SHP77 treated with DMSO at 0.1 percent for 48 hours (cell line): ENCODE results near the gene SSTR1.
"Not testable (repeated sequence)": the region's sequence is repeated elsewhere in the genome, so short reads cannot be mapped to it uniquely, and the experiment has no call there.

ENCODE experiments used
- DNase-seq: peaks from one replicate; lab custom pipeline; 2025; lab: John Stamatoyannopoulos, UW

The SSTR1 gene, protein sequence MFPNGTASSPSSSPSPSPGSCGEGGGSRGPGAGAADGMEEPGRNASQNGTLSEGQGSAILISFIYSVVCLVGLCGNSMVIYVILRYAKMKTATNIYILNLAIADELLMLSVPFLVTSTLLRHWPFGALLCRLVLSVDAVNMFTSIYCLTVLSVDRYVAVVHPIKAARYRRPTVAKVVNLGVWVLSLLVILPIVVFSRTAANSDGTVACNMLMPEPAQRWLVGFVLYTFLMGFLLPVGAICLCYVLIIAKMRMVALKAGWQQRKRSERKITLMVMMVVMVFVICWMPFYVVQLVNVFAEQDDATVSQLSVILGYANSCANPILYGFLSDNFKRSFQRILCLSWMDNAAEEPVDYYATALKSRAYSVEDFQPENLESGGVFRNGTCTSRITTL

DNA sequence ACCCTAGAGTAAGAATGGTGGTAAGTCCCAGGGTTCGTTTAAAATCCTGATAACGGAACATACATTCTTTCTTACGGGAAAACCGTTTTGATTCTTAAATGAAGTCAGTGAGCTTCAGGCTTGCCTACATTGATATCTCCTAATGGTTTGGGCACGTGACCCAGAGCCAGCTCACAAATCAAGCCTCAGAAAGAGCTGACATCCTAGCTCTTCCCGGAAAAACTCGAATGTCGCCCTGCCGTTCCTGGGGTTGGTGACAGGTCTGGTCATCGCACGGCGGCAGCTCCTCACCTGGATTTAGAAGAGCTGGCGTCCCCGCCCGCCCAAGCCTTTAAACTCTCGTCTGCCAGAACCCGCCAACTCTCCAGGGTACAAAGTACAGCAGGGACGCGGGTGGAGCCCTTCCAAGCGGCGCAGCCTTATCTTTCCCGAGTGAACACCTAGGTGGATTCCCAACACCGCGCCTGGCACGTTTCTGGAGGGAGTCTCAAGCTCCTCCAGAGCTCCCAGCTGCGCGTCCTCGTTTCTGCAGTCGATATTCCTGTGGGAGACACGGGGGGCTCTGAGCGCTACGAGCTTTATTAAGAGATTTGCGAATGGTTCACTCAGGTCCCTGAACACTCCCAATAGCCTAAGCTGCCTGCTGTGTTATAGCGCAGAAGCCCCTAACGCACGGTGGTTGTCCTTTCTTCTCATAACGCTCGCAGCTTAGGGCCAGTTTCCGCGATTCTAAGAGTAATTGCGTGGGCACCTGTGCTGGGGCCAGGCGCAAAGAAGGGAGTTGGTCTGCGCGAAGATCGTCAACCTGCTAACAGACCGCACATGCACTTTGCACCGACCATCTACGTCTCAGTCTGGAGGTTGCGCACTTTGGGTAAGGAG is at the start of gene SSTR1:
Gene SSTR1 (plus strand): TSS at position 169 of the 882 bp plus-strand sequence. CDS start 1,486 bp downstream, outside the sequence.
- no peak for DNase-seq

DNA sequence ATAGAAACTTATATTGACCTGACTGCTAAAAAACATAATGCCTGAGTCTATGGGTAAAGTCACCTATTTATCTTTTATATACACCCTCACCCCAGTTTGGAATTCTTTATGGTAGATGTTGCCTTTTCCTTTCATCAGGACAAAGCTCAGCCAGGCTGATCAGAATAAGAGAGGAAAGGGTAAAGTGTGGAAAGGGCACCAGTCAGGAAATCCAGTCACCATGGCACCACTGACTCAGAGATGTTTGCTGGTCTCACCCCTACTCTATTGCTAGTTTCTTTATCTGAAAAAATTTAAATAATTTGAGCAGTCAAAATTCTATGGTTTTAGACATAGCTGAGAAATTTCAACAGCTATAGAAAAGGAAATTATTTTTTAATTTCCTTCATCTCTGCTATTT is 49.2 kb upstream of the SSTR1 start:
- no peak for DNase-seq

DNA sequence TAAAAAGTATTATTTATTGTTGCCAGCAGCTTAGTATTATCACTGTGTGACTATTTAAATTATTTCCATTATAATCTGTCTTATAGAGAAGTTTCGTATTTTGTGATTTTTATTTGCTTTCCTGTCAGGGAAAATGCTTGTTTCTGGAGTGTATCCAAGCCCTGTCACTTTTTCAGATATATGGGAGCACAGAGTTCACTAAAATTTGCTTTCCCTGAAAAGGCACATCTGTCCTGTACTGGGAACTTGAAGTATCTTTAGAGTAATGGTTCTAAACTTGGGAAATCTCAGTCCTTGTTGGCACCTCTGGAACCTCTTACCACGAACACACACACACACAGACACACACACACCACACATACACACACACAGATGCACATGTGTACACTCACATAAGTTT is 39.3 kb upstream of the SSTR1 start:
- DNase-seq: no peak

DNA sequence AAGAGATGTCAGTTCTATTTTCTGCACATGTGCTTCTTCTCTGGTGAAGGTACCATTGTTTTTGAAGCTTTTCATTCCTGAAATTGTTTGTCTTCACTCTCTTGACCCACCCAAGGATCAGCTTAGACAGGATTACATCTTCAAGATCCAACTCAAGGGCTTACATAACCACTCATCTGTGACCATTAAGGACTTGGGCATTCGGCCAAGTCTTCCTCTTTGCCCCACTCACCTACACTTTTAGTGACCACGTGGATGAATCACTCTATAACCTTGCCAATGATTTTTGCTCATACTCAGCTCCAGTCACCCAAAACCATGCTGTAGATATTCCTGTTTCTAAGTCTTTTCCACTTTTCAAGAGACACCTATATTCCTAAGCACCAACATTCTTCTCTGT is 36.5 kb upstream of the SSTR1 start:
- DNase-seq: no peak

DNA sequence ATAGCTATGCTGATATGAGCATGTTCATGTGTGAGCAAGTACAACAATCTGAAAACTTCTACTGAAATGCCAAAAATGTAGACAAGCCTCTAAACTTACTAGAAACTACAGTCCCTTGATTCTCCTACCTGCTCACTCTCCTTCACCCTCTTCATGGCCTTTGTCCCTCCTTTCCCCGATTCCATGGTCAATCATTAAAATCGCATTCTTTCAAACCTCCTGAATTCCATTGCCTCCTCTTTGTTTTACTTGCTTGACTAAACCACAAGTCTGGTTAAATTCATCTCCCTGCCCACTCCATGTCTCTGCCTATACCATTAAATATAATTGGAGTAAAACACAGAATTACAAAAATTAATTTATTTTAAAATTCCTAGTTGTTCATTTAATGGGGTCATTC is 33.0 kb upstream of the SSTR1 start:
- no peak for DNase-seq

DNA sequence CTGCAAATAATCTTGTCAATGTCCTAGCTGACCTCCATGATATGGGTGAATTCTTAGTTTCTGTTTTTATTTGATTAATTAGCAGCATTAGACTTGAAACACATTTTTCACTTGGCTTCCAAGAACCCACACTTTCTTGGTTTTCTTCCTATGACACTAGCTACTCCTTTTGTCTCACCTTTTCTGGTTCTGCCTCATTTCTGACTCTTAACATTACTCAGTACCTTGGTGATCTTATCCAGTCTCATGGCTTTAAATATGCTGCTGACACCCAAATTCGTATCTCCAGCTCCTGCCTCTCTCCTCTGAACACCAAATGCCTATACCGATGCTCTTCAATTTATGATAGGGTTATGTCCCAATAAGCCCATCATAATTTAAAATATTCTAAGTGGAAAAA is 32.0 kb upstream of the SSTR1 start:
- DNase-seq: no peak

DNA sequence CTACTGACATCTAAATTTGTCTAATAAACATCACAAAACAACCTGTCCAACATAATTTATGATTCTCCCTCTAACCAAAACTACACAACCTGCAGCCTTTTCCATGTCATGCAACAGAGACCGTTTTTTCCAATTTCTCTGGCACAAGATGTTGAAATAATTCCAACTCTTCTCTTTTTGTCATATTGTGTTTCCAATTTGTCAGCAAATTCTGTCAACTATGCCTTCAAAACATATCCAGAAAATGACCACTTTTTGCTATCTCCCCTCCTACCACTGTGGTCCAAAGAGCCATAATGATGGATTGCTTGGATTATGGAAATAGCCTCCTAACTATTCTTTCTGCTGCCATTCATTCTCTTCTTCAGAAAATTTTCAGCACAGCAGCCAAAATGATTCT is 31.3 kb upstream of the SSTR1 start:
- DNase-seq: no peak

DNA sequence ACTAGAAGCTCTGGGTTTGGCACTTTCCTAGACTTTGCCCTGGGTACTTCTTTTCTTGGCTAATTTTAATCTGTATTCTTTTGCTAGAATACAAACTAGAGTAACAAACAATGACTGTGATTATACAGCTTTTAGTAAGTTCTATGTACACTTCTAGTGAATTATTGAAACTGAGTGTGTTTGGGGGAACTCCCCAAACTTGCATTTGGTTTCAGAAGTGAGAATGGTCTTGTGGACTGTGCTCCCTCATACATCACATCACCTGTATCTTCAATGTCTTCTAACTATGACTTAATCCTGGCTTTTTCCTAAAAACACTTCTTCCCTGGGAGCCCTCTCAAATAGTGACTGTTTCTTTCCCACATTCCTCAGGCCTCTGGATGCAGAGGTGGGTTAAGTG is 23.6 kb upstream of the SSTR1 start:
- DNase-seq: no peak

DNA sequence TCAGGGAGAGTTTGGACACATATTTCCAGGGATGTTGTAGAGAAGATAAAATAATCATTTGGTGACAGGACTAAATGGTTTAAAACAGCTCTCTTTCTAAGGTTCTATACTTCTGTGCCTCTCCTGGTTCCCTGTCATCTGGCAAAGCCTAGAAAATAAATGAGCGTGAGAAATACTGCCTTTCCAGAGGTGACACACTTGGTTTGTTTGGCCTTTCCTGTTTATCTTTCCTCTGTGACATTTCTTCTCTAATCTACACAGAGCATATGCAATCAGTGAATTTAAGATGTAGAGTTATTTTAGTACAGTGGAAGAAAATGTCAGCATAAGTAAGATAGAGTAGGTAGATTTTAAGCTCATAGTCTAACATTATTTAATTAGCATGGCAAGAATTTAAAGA is 22.0 kb upstream of the SSTR1 start:
- DNase-seq: no peak

DNA sequence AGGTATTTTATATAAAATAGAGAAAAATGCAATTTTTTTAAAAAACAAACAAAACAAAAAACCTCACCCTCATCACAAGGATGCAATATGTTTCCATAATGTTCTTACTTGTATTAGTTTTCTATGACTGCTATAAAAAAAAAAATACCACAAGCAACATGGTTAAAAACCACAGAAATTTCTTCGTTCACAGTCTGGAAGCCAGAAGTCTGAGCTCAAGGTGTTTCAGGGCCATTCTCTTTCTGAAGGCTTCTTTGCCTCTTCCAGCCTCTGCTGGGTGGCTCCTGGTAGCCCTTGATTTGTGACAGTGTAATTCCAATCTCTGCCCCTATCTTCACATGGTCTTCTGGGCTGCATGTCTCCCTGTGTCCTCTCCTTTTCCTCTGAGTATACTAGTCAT is 21.5 kb upstream of the SSTR1 start:
- DNase-seq: no peak

DNA sequence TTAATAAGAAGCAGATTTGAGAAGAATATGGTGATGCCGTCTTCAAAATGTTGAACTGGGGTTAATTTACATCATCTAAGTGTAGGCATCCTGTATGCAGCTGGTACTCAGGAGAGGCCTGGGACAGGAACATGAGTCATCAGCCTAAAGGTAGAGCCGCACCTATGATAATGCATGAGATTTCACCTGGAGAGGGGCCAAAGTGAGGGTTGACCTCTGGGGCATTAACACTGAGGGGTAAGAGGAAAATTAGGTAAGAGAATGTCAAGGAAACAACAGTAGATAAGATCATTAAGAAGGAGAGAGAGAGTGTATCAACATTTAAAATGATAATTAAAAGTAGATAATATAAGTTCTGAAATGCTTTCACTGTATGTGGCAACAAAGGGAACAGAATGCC is 20.2 kb upstream of the SSTR1 start:
- no peak for DNase-seq

DNA sequence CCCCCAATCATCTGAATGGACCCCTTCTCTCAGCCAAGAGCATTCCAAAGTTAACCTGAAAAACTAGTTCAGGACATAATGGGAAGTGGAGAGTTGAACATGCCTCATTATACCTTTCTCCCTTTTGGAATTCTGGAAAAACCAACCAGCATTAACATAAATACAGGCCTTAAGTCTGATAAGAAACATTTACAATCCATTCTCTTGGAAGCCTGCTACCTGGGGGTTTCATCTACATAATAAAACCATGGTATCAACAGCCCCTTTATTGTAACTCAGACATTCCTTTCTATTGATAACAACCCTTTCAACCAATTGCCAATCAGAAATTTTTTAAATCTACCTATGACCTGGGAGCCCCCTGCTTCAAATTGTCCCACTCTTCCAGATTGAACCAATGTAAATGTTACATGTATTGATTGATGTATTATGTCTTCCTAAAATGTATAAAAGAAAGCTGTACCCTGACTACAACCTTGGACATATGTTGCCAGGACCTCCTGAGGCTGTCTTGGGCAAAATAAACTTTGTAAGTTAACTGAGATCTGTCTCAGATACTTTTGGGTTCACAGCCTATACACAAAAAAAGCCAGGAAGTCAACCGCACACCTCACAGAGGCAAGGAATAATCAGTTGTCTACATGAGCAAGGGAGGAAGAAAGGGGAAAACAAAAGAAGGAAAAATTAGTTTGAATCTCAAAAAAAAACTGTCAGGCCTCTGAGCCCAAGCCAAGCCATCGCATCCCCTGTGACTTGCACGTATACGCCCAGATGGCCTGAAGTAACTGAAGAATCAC is 17.6 kb upstream of the SSTR1 start:
- DNase-seq: no peak

DNA sequence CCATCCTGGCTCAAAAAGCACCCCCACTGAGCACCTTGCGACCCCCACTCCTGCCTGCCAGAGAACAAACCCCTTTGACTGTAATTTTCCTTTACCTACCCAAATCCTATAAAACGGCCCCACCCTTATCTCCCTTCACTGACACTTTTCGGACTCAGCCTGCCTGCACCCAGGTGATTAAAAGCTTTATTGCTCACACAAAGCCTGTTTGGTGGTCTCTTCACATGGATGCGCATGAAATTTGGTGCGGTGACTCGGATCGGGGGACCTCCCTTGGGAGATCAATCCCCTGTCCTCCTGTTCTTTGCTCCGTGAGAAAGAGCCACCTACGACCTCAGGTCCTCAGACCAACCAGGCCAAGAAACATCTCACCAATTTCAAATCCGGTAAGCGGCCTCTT is 16.9 kb upstream of the SSTR1 start:
- DNase-seq: not testable (repeated sequence)

DNA sequence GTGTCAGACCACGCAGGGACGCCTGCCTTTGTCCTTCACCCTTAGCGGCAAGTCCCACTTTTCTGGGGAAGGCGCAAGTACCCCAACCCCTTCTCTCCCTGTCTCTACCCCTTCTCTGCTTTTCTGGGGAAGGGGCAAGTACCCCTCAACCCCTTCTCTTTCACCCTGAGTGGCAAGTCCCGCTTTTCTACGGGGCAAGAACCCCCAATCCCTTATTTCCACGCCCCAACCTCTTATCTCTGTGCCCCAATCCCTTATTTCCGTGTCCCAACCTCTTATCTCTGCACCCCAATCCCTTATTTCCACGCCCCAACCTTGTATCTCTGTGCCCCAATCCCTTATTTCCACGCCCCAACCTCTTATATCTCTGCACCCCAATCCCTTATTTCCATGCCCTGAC is 16.2 kb upstream of the SSTR1 start:
- DNase-seq: not testable (repeated sequence)

DNA sequence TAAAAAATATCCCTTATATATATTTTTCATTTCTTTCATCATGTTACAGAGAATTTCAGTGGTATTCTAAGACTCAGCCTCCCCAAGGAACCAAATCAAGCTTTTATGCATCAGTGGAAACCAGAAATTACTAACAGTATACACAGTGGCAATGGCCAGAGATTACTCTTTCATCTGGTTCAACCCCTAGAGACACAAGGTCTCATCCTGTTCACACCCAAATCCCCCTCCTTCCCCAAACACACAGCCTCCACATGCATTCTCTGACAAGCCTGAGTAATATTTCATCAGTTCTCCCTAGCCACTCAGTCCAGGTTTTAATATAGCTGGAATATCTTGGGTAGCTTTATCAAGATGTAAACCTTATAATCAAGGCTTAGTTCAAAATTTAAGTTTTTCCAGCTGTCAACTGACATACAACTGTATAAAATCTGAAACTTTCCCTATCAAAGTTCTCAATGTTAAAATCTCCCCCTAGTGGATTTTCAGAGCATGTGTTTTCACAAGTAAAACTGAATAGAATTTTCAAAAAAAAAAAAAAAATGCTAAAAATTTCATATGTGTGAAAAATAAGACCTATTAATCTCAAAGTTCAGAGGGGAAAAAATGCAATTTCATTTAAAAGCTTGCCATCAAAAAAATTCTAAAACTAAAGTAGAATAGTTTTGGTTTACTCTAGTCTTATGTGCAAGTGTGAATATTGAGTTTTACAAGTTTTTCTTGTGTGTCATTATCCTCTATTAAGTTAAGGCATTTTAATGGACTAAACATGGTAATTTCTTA is 10.5 kb upstream of the SSTR1 start:
- DNase-seq: no peak

DNA sequence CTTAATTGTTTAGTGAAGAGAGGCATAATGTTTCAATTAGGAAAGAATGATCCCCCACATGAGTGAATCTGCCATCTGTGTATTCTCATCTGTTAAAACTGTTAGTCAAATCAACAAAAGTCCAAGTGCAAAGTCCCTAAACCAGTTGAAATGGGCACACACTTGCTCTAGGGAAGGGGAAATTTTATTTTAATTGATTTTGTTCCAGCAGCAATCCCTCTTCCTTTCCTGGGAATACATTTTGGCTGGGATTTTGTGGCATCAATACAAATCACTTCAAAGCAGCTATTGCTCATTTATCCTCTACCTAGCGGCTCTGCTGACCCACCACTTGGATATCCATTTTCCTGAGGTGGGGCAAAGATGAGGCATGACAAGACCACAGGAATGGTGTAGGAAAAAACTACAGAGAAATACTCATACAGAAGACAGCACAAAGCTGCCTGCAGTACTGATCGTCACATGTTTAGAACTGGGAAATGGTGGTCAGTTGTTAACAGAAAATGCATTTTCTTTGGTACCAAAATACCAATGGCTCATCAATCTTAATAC is 9.8 kb upstream of the SSTR1 start:
- DNase-seq: no peak

DNA sequence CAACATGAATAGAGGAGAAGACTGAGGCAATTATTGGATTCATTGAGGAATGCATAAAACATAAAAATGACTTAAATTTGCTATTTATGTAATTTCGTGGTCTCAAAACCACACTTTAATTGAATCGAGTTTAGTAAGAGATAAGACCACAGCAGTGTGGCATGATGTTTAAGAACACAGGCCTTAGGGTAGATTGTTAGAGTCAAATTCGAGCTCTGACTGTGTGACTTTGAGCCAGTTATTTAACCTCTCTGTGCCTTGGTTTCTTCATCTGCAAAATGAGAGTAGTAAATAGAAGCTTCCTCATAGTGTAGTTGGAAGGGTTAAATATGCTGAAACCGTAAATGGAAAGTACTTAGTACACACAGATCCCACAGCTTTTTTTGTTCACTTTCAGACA is 9.3 kb upstream of the SSTR1 start:
- DNase-seq: no peak

DNA sequence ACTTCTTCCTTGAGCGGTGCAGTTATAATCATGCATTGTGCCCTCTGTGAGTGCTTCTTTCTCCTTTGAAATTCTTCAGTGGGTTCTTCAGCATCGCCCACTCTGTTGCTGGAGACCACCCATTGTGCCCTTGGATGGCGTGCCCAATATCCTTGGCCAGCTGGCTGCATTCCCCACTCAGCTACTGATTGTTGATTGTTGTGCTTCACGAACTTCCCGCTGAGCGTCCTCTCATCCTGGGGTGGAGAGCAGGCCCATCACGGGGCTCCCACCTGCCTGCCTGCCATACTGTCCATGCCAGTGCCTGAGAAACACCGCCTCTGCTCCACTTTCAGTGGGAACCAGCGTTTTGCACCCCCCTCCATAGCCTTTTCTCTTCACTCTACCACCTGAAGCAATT is 8.6 kb upstream of the SSTR1 start:
- DNase-seq: no peak

DNA sequence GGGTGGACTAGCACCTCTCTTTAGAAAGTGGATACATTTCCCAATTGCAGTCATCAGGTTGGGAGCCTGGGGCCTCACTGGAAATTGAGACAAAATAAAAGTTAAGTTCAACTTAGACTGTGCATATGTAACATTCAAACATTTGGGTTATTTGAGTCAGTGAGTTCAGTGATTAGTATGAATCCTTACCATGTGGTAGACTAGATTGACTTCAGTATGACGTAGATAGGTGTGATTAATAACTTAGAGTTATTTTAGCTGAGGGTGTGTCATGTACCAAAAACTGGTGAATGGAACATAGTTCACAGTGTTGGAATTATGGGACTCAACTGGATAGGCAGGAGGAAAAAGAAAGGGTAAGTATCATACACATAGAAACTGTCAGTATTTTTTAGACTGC is 8.0 kb upstream of the SSTR1 start:
- no peak for DNase-seq

DNA sequence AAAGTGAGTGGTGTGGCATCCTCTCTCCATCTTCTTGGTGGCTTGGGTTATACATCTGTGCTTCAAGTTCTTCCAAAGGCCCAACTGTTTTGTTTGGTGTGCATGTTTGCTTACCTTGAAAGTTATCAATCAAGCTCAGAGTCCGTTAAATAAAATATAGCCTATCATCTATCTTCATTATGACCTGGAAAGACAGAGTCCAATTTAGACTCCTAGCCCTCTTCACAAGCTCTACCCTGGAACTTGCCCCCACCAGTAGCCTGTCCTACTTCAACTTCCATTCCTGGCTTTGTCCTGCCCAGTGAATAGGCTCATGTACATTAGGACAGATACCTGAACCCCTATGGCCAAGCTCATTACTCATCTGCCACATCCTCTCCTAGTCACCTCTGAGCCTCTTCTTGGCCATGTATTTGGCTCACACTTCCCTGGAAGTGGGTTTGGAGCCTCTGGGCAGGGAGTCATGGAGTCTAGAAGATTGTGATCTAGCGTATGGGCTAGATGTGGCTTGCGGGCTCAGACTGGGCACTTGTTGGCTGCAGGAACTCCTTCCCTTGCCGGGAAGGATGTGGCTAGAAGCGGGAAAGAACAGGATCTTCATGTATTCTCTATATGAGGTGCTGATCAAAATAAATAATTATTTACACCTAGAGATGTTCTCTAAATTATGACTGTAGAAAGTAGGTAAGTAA is 6.4 kb upstream of the SSTR1 start:
- DNase-seq: no peak
